Stimulated activated CD4-positive, alpha-beta T cell treated with anti-CD3 and anti-CD28 coated beads, TNF-alpha, amount 100 ng/mL, for 48 hours (primary cell): ENCODE measurements around the gene VIM.
"Not testable (repeated sequence)": the region's sequence is repeated elsewhere in the genome, so short reads cannot be mapped to it uniquely, and the experiment has no call there.

ENCODE experiments used
- DNase-seq, 3 donors: peaks; one replicate each; pipeline ENCODE4 v3.0.0-alpha.2; 2020; ENCODE audit warnings: low read depth in 3 of 3

Gene VIM

GRCh38 chr10:17232276-17232960 is 4.4 kb downstream of the VIM start:
- DNase-seq, result no peak

GRCh38 chr10:17233286-17233991 is 5.4 kb downstream of the VIM start:
- no peak for DNase-seq

- DNase-seq, result no peak
These were observed 6.4 kb downstream of the VIM start for GRCh38 chr10:17234431-17234945.

- no peak for DNase-seq
These were observed 7.1 kb downstream of the VIM start for GRCh38 chr10:17235136-17235535.

- no peak for DNase-seq
These were observed 8.6 kb downstream of the VIM start for GRCh38 chr10:17236468-17237148.

- DNase-seq, result no peak
These were observed 9.1 kb downstream of the VIM start for GRCh38 chr10:17237149-17237527.

GRCh38 chr10:17237915-17238444 is 9.9 kb downstream of the VIM start:
- no peak for DNase-seq

- DNase-seq, result no peak
These were observed 10.6 kb downstream of the VIM start for GRCh38 chr10:17238445-17239291.

- DNase-seq, result no peak
These were observed 11.5 kb downstream of the VIM start for GRCh38 chr10:17239345-17240085.

GRCh38 chr10:17240096-17240495 is 12.1 kb downstream of the VIM start:
- no peak for DNase-seq

- no peak for DNase-seq
These were observed 12.6 kb downstream of the VIM start for GRCh38 chr10:17240616-17241015.

- no peak for DNase-seq
These were observed 13.7 kb downstream of the VIM start for GRCh38 chr10:17241611-17242333.

- DNase-seq, result no peak
These were observed 16.8 kb downstream of the VIM start for GRCh38 chr10:17244700-17245365.

- DNase-seq, result no peak
These were observed 19.2 kb downstream of the VIM start for GRCh38 chr10:17247210-17247609.

- DNase-seq, result no peak
These were observed 20.9 kb downstream of the VIM start for GRCh38 chr10:17248964-17249363.

- no peak for DNase-seq
These were observed 21.8 kb downstream of the VIM start for GRCh38 chr10:17249820-17250219.

GRCh38 chr10:17250736-17251135 is 22.7 kb downstream of the VIM start:
- no peak for DNase-seq

- DNase-seq, result not testable (repeated sequence)
These were observed 26.6 kb downstream of the VIM start for GRCh38 chr10:17254543-17255050.

GRCh38 chr10:17255512-17255911 is 27.5 kb downstream of the VIM start:
- no peak for DNase-seq
